Measurements from ENCODE around the gene MS4A4A.

GRCh38 chr11:60343094-60343704 lies 62.7 kb downstream of the MS4A4A start:
- TF ChIP-seq CTCF (IDR thresholded peaks at IDR 0.05): peak in 2 of 7 experiments; percentile 39 to 41
- no peak for TF ChIP-seq POLR2A (IDR thresholded peaks at IDR 0.05)

All from stomach (tissue), 4 donors.